ENCODE data around the gene CYGB.

- TF ChIP-seq CTCF (IDR thresholded peaks at IDR 0.05; ENCODE audit: low read depth, low read length, poor library complexity, severe bottlenecking) = no peak
- no peak for TF ChIP-seq EZH2phosphoT487 (IDR thresholded peaks at IDR 0.05; ENCODE audit: borderline replicate concordance, low read length)
Observed at GRCh38 chr17:76513306-76513692, 24.2 kb downstream of the CYGB start.

All from DOHH2 (cell line).